Dedifferentiated amniotic fluid mesenchymal stem cell (primary cell): ENCODE measurements around the gene SLC37A2.

ENCODE experiments used
- DNase-seq: peaks from one replicate; pipeline ENCODE4 v3.0.0-alpha.2; 2016; ENCODE audit errors: extremely low spot score

The SLC37A2 gene

DNA sequence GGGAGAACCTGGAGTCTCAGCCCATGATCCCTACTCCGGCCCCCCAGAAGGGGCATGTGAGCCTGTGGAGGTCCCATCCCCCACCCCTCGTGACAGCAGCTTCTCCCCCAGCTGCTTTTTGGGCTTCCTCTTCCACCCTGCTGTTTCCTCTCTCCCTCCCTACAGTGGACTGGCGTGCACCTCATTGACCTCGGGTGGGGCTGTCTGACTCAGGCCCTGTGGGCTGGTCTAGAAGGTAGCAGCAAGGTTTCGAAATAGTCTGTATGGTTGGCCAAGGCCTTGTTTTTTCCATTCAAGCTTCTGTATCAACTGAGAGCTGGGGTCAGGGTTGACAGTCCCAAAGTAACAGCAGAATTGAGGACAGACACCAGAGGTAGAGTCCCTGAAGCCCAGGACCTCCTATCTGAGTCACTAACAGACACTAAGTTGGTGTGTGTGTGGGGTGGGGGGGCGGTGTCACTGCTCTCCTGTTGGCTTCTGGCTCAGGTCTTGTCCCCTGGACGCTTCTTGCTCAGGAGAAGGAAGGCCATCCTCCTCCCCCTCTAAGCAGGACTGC lies 7.7 kb downstream of the SLC37A2 start:
- DNase-seq, result no peak

DNA sequence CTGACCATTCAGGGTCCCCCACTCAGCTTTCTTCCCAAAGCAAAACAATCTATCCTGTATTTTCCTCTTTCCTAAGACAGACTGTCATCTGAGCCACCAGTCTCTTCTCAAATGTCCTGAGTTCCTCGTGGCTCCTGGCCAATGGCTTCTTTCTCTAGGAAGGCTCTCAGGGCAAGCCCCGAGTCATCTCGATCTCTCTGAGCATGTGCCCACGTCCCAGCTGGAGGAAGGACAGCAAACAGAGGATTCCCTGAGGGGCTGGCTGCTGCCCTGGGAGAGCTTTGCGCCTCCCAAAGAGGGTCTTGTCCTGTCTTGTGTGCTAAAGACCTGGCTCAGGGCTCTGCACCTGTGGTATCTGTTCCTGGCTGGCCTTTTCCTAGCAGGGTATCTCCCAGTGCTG lies 8.3 kb downstream of the SLC37A2 start:
- no peak for DNase-seq

DNA sequence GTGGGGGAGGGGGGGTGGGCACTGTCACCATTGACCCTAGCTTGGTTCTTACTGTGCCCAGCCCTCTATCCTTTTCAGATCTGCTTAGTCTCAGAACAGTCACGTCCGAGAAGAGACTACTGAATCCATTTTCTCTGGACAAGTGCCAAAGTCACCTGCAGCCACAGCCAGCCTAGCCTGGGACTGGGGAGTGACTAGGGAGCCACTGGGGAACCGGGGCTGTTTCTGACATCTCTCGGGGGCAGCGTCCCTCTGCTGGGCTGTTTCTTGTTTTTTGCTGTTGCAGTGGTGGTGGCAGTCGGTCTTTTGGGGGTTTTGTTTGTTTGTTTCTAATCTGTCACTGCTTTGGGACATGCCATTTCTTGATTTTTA lies 8.7 kb downstream of the SLC37A2 start:
- DNase-seq, result no peak

DNA sequence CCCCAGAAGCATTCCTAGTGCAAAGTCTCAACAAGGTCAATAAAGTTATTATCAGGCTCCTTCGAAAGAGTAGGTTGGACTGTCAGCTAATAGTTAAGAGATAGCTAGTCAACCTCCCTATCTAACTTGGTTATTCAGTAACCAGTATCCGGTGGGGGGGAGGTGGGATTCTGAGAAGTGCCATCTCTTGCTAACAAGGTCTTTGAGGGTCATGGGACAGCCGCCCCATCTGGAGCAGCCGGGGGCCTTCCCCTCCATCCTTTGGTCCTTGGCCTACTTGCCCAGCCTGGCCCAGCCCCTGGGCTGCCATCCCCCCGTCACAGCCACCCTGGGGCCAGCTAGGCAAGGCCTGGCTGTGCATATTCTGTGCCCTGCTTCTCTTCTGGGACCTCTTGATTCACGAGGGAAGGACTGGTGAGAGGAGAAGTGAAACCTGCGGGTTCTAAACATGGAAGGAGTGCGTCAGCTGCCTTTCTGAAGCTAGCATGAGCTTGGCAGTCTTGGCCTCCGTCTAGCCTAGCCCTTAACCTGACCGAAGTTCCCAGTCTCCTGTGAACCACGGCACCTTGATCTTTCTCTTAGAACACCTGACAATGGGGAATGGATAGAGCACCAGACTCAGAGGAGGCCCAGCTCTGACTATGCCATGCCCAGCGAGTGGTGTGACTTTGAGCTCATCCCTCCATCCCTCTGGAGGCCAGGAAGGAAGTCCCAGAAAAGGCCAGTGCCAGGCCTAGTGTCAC lies 9.3 kb downstream of the SLC37A2 start:
- DNase-seq, result no peak

DNA sequence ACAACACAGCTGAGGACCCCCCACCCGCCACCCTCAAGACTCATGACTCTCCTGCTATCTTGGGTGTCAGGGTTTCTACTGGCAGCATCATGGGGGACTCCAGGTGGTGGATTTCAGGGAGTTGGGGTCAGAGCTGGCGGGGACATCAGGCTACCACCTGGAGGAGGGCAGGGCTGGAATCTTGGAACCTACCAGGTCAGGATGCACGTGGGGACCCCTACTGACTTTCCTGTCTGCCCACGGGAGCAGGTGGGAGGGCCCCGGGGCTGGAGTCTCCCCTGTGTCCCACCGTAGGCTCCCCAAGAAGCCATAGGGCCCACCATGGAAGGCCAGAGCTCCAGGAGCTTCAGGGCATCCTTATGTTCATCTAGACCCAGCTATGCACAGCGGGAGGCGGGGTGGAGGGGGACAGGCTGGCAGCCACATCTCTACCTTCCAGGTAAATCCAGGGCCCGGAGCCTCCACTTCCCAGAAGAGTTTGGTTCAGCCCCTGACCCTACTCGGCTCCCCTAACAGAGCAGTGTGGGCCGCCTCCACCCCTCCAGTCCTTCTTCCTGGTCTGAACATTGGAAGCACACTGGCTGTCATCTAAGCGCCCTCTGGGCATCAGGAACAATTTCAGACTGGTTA lies 10.0 kb downstream of the SLC37A2 start:
- DNase-seq, result no peak

DNA sequence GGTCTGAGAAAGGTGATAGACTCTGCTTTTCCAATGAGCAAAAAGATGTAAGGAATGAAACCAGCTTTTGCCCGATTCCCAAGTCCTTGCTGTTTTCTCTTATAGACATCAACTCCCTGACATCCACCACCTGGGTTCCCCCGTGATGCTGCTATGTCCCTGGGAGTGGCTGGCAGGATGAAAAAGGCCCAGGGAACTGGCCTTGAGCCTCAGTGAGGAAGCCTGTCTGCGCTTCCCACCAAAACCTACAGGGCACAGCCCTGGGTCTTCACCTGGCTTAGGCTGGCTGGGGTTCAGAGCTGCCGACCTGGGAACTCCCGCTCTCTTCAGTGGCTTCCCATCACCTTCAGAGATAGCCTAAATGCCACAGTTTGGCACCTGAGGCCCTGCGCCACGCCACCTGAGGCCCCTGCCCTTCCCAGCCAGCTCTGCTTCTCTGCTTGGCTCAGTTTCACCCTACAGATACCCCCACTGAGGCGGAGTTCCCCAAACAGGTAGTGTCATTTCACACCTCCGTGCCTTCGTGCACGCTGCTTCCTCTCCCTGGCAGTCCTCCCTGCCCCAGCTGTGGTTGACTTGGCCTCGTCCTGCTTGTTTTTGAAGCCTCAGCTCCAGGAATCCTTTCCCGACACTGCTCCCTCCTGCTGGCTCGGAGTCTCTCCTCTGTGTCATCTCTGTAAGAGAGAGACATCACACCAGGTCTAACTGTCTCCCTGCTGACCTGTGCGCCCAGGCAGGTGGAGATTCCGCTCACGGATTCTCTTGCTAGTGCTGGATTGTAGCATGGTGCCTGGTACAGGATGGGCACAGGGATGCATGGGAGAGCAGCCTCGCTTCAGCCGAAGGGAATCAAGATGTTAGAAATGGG lies 10.7 kb downstream of the SLC37A2 start:
- DNase-seq, result no peak

DNA sequence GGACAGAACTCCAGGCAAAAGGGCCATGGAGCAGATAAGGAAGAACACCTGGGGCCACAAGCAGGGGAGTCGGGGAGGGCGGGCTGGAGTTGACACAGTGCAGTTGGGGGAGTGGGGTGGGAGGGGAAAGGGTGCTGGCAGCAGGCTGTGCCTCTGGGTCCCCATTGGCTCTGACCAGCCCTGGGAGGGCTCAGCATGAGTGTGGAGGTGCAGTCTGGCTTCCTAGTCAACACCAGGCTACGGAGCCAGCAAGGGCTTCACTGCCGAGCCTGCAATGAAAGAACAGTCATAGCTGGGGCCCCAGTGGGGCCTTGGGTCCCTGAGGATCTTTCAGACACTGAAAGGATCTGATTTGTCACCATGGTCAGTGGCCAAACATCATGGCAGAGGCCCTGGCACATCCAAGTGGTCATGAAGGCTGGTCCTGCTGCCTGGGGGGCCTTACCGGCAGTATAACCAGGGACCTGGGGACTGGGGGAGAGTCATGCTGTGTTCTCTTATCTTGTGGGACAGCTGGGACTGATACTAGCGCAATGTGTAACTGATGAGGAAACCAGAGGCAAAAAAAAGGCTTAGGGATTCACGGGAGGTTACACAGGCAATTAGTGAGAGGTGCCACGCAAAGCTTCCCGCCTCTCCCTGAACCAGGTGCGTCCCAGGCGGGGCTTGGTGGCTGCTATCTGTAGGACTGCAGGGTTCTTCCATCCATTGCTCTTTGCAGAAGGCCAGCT lies 11.6 kb downstream of the SLC37A2 start:
- no peak for DNase-seq

DNA sequence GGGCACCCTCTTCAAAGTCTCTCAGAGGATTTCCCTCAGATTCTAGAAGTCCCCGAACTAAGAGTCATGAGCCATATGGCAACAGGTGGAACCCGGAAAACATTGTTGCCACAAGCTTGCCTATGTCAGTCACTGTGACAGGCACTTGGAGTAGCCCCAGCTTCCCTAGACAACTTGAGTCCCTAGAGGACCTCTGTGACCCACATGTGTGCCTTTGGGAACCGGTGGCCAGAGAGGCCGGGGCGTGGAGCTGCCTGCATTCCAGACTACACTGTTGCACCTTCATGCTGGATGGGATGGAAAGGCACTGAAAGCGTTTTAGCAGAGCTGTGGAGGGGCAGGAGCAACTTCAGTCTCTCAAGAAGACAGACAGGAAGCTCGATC lies 12.1 kb downstream of the SLC37A2 start:
- DNase-seq, result no peak

DNA sequence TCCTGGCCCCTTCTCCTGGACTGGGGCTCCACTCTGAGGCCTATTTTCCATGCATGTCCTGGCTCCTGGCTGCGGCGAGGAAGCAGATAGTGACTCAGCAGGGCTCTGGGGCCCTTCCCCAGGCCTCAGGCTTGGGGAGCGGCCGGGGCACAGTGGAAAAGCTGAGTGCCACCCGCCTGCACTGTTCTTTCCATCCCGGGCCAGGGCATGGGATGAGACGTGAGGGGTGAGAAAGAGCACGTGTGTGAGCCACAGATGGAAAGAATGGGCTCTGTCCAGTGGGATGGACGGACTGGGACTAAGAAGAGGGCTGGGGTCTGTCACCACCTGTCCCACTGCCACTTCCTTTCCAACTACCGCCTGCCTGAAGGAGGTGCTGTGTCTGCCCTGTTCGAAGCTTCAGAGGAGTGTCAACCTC lies 12.8 kb downstream of the SLC37A2 start:
- DNase-seq, result no peak

DNA sequence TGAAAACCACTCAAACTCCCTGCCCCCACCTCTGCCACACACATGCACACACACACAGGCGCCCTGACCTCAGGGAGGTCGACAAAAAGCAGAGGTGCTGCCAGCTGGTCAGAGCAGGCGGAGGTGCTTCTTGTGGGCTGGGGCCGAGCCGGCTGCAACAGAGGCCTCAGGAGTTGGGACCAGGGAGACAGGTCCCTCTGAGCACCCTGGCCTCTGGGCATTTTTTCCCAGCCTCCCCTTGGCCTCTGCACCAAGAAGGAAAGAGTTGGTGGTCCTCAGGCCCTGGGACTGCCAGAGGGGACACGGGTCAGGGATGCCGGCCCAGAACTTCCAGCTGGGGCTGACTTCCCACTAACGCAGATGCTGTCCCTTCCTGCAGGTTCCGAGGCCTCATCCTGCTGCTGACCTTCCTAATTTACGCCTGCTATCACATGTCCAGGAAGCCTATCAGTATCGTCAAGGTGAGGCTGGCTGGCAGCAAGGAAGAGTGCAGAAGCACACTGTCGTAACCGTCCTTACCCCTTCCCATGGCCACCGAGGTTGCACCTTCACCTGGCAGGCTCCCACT lies 13.4 kb downstream of the SLC37A2 start:
- no peak for DNase-seq

DNA sequence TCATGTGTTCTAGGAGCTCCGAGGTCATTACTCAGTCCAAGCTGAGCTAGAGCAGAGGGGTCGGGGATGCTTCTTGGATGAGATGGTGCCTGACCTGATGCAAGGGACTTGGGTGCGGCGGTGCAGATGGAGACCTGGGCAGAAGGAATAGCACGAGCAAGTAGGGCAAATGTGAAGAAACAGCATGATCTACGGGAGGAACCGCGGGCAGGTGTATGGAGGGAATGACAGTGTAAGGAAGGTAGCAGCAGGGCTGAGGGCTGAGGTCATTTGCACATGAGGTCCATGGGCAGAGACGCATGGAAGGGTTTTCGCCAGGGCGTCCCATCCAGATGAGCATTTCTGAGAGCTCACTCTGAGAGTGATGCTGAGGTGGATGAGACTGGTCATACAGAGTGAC lies 14.9 kb downstream of the SLC37A2 start:
- no peak for DNase-seq

DNA sequence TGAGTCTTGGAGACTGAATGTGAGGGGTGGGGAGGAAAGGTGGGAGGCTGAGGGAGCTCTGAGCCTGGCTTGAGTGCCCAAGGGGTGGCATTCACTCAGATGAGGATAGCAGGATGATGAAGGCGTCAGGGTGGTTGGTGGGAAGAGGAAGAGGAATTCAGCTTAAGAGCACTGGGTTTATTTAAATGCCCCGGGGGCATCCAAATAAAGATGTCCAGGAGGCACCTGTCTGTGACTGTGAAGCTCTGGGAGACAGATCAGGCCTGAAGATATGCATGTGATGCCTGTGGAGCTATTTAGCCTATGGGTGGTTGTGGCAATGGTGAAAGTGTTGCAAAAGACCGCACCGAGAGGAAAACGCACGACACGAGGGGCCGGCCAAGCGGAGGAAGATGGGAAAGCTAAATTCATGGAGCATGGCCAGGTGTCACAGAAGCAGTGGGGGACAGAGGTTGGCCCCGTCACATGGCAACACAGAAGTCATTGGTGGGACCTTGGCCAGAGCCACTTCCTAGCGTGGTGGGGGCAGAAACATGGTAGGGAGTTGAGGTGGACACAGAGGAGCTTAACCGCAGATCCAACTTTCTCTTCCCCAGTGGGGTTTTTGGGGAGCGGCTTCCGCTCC lies 15.5 kb downstream of the SLC37A2 start:
- DNase-seq, result no peak

DNA sequence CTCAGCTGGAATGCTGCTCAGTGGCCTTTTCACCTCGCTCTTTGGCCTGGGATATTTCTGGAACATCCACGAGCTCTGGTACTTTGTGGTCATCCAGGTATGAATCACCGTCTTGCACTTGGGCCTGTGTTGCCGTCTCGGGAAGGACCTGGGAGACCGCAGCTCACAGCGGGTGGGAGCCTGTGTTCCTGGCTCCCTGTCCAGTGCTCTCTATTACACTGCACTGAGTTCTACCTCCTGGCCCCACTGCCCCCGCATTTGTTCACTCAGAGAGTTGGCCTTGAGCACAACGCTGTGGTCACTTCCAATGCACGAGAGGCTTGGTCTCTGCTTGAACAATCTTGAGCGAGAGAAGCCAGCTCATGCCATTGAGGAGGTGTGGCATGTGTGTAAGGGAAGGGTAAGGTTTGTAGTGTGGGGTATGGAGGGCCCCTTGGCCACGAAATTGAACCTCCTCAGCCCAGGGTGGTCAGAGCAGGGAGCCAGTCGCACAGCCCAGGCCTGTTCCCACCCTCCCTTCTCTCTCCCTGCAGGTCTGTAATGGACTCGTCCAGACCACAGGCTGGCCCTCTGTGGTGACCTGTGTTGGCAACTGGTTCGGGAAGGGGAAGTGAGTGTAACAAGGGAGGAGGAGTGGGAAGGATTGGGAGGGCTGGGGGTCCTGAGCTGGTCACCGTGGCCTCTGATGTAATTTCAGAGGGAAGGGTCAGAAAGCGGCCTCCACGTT lies 16.2 kb downstream of the SLC37A2 start:
- no peak for DNase-seq

DNA sequence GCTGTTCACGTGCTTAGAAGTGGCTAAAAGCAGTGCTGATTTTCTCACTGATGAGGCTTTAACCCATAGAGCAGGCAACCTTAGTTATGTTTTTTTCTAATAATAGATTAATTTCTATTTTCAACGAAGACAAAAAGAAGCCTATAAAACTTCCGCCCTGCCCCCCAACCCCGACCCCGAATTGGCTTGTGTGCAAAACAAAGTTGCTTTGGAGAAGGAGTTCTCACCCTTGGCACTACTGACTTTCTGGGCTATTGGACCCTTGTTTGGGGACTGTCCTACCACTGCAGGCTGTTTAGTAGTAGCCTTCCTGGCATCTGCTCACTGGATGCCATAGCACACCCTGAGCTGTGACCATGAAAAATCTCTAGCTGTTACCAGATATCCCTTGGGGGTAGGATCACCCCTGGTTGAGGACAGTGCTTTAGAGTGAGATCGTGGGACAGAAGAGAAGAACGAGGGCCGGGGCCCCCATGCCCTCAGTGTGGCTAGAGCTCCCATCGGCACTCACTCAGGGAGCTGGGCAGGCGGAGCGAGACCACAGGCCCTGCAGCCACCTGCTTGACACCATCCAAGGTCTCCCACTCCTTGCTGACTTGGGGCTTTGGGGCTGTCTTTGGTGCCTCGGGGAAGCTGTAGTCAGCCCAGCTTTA lies 16.9 kb downstream of the SLC37A2 start:
- no peak for DNase-seq

DNA sequence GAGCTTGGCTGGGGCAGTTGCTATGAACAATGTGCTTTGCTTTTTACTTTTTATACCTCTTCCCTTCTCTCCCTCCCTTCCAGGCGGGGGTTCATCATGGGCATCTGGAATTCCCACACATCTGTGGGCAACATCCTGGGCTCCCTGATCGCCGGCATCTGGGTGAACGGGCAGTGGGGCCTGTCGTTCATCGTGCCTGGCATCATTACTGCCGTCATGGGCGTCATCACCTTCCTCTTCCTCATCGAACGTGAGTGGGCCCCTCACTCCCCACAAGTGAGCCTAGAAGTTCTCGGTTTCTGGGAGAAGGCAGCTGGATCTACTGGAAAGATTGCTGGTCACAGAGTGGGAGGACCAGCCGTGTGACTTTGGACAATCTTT lies 17.4 kb downstream of the SLC37A2 start:
- DNase-seq, result no peak

DNA sequence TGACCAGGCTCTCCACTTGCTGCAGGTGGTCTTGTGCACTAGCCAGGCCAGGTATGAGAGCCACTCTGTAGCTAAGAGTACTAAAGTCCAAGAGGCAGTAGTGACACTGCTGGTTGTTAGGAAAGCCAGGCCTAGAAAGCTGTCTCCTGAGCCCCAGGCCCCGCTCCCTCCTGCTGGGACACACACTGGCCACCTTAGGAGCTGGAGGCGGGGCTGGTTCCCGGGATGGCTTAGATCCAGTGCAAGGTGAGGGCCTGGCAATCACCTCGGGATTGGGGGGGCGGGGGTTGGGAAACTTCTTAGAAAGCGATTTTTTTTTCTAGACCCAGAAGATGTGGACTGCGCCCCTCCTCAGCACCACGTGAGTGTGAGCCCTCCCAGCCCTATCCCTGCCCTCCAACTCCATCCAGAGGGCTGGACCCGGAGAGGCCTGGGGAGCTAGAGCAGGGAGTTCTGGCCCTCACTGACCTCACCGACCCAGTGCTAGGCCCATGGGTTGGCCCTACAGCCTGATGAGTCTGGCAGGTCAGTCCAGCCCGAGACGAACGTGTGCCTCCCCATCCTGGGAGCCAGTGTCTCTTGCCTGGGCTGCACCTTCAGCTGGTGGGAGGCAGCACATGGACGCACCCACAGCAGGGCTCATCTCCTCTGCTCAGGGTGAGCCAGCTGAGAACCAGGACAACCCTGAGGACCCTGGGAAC lies 18.1 kb downstream of the SLC37A2 start:
- no peak for DNase-seq

DNA sequence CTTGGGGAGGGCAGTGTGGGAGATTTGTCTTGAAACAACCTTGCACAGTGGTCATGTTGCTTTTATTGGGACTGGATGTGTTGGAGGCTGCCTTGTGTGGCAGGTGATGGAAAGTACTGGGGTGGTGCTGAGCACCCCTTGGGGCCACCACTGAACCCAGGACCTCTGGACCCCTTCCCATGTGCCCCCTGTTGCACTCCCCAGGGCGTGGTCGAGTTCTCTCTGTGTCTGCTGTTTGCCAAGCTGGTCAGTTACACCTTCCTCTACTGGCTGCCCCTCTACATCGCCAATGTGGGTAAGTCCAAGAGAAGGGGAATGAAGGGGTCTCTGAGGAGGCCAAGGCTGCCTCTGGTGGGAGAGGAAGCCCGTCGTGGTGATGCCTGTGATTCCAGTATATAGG lies 18.9 kb downstream of the SLC37A2 start:
- no peak for DNase-seq

DNA sequence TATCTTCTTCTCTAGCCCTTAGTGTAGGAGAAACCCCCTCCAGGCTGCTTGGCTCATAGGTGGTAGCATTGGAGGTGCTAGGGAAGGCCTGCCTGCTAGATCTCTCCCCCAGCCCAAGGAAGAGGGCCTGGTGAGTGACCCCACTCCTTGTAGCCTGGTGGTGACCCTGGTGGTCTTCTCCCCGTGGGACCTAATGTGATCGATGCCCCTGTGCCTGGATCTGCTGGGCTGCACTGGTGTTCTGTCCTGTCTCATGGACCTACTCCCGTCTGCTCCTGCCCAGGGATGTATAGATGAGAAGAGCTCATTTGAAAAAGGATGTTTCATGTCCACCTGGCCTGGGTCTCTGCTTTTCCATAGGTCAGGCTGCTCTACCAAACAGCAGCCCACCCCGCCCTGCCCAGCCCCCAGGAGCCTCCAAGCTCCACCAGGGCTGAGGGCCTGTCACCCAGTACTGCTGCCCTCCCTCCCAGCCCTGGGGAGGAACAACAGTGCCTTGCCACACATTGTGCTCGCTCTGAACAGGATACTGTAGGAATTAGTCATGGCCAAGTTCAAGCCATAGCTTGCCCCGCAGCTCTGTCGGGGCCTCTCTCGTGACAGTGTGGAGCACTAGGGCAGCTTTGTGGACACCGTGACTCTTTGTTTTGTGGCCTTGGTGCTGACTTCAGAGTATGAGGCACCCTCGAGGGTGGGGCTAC lies 19.7 kb downstream of the SLC37A2 start:
- peak; percentile 41 for DNase-seq
